Measurements from ENCODE around the gene SMARCB1.

DNA sequence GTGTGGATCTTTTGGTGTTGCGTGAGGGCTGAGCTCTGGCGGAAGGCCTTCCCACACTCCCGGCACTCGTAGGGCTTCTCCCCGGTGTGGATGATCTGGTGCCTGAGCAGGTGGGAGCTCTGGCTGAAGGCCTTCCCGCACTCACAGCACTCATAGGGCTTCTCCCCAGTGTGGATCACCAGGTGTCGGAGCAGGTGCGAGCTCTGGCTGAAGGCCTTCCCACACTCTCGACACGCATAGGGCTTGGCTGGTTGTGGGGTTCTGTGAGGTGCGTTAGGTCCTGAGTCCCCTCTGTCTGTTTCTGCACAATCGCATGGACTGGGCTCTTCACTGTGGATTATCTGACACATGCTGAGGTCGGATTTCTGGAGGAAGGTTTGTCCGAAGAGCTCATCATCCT, 42.3 kb upstream of the SMARCB1 start:
- TF ChIP-seq CTCF (IDR thresholded peaks at IDR 0.05) = no peak
- TF ChIP-seq EP300 (IDR thresholded peaks at IDR 0.05) = no peak

Data from tibial nerve (tissue), 4 donors.